H9 (cell line): ENCODE data around the gene CTAGE1. TPM values are rescaled to one million over a fixed set of nuclear protein-coding genes. Genes with fewer than 3 reads are reported as not detected.

Experiments used
- DNase-seq: peaks from one replicate; pipeline ENCODE4 v3.0.0-alpha.2; 2017
- H2AFZ ChIP-seq: one replicate; pipeline ENCODE4 v1.6.1; 2013; ENCODE audit warnings: mild to moderate bottlenecking, low read length, control low read depth, moderate library complexity
- H2AK5ac ChIP-seq: 2 replicates; pipeline ENCODE4 v1.6.1; 2013; ENCODE audit warnings: low read length, control low read depth, mixed read lengths; ENCODE audit not compliant: insufficient read length
- H2BK120ac ChIP-seq: one replicate; pipeline ENCODE4 v1.6.1; 2013; ENCODE audit warnings: low read depth, mild to moderate bottlenecking, low read length, control low read depth, inconsistent platforms; ENCODE audit not compliant: poor library complexity, severe bottlenecking
- H2BK12ac ChIP-seq: 2 replicates; pipeline ENCODE4 v1.6.1; 2013; ENCODE audit warnings: low read length, control low read depth, mixed read lengths, low read depth; ENCODE audit not compliant: insufficient read length
- H2BK15ac ChIP-seq: 2 replicates; pipeline ENCODE4 v1.6.1; 2013; ENCODE audit warnings: low read depth, low read length, control low read depth
- H2BK20ac ChIP-seq: one replicate; pipeline ENCODE4 v1.6.1; 2013; ENCODE audit warnings: low read depth, mild to moderate bottlenecking, low read length, control low read depth, inconsistent platforms; ENCODE audit not compliant: poor library complexity, severe bottlenecking
- H2BK5ac ChIP-seq: 2 replicates; pipeline ENCODE4 v1.6.1; 2013; ENCODE audit warnings: low read length, control low read depth, mixed read lengths; ENCODE audit not compliant: insufficient read length
- H3K14ac ChIP-seq: 2 replicates; pipeline ENCODE4 v1.6.1; 2013; ENCODE audit warnings: low read length, control low read depth; ENCODE audit not compliant: insufficient read depth
- H3K18ac ChIP-seq: 2 replicates; pipeline ENCODE4 v1.6.1; 2013; ENCODE audit warnings: low read depth, mild to moderate bottlenecking, mixed read lengths, low read length, control low read depth; ENCODE audit not compliant: insufficient read length
- H3K23ac ChIP-seq: 2 replicates; pipeline ENCODE4 v1.6.1; 2013; ENCODE audit warnings: low read length, control low read depth, mixed read lengths, low read depth; ENCODE audit not compliant: insufficient read length
- H3K23me2 ChIP-seq: 2 replicates; pipeline ENCODE4 v1.6.1; 2013; ENCODE audit warnings: low read depth, mild to moderate bottlenecking, mixed read lengths, low read length, control low read depth; ENCODE audit not compliant: insufficient read length, poor library complexity, severe bottlenecking
- H3K27ac ChIP-seq: 2 replicates; pipeline ENCODE4 v1.5.1; 2013; ENCODE audit warnings: low read length, control low read depth, mixed read lengths, low read depth; ENCODE audit not compliant: insufficient read length
- H3K27me3 ChIP-seq: 2 replicates; pipeline ENCODE4 v1.6.1; 2013; ENCODE audit warnings: low read length, control low read depth, inconsistent platforms; ENCODE audit not compliant: insufficient read depth
- H3K4ac ChIP-seq: 2 replicates; pipeline ENCODE4 v1.6.1; 2013; ENCODE audit warnings: low read depth, mild to moderate bottlenecking, control low read depth, inconsistent platforms, low read length, moderate library complexity
- H3K4me1 ChIP-seq: 2 replicates; pipeline ENCODE4 v1.6.1; 2013; ENCODE audit warnings: low read length, control low read depth, inconsistent platforms; ENCODE audit not compliant: insufficient read depth
- H3K4me2 ChIP-seq: 2 replicates; pipeline ENCODE4 v1.6.1; 2013; ENCODE audit warnings: low read length, control low read depth, mixed read lengths; ENCODE audit not compliant: insufficient read length, insufficient read depth
- H3K56ac ChIP-seq: 2 replicates; pipeline ENCODE4 v1.6.1; 2013; ENCODE audit warnings: low read depth, mild to moderate bottlenecking, mixed read lengths, low read length, control low read depth; ENCODE audit not compliant: insufficient read length
- H3K79me1 ChIP-seq: 2 replicates; pipeline ENCODE4 v1.6.1; 2013; ENCODE audit warnings: low read depth, mild to moderate bottlenecking, moderate library complexity, low read length, control low read depth, inconsistent platforms; ENCODE audit not compliant: insufficient read depth, poor library complexity, severe bottlenecking
- H3K79me2 ChIP-seq: 2 replicates; pipeline ENCODE4 v1.6.1; 2013; ENCODE audit warnings: low read length, control low read depth, inconsistent platforms; ENCODE audit not compliant: insufficient read depth
- H3K9ac ChIP-seq: 2 replicates; pipeline ENCODE4 v1.6.1; 2013; ENCODE audit warnings: low read length, control low read depth, mixed read lengths; ENCODE audit not compliant: insufficient read length; ENCODE audit errors: extremely low read depth
- H3K9me3 ChIP-seq: one replicate; pipeline ENCODE4 v1.6.1; 2013; ENCODE audit warnings: low read depth, low read length, inconsistent platforms; ENCODE audit not compliant: control insufficient read depth
- H3T11ph ChIP-seq: one replicate; pipeline ENCODE4 v1.6.1; 2013; ENCODE audit warnings: mild to moderate bottlenecking, low read length, control low read depth, inconsistent platforms
- H4K20me1 ChIP-seq: one replicate; pipeline ENCODE4 v1.6.1; 2013; ENCODE audit not compliant: control insufficient read depth, insufficient read length, insufficient read depth
- H4K5ac ChIP-seq: 2 replicates; pipeline ENCODE4 v1.6.1; 2013; ENCODE audit warnings: low read depth, mild to moderate bottlenecking, mixed read lengths, low read length, control low read depth; ENCODE audit not compliant: insufficient read length
- H4K8ac ChIP-seq: replicated peaks from 2 replicates; pipeline ENCODE4 v1.6.1; 2013; ENCODE audit warnings: low read length, control low read depth, mixed read lengths, low read depth; ENCODE audit not compliant: insufficient read length
- H4K91ac ChIP-seq: 2 replicates; pipeline ENCODE4 v1.6.1; 2013; ENCODE audit warnings: low read depth, mild to moderate bottlenecking, moderate library complexity, mixed read lengths, low read length, control low read depth; ENCODE audit not compliant: insufficient read length
- H3K27ac Mint-ChIP-seq, 3 experiments: 2 replicates in 2 of 3; 3 replicates in 1 of 3; pipeline ENCODE4 v1.8.0; 2020 to 2021; ENCODE audit warnings: mixed read lengths in 3 of 3, mild to moderate bottlenecking in 1 of 3, moderate library complexity in 1 of 3
- H3K27me3 Mint-ChIP-seq: 2 replicates; pipeline ENCODE4 v1.8.0; 2021; ENCODE audit warnings: low read depth, mild to moderate bottlenecking, moderate library complexity, mixed read lengths
- H3K36me3 Mint-ChIP-seq, 3 experiments: 2 replicates in 2 of 3; 3 replicates in 1 of 3; pipeline ENCODE4 v1.8.0; 2020 to 2021; ENCODE audit warnings: low read depth in 3 of 3, mixed read lengths in 3 of 3; ENCODE audit not compliant: insufficient read depth in 1 of 3
- H3K4me1 Mint-ChIP-seq, 2 experiments: 2 replicates each; pipeline ENCODE4 v1.8.0; 2020; ENCODE audit warnings: mixed read lengths in 2 of 2
- H3K4me3 Mint-ChIP-seq, 2 experiments: 2 replicates in 1 of 2; 3 replicates in 1 of 2; pipeline ENCODE4 v1.8.0; 2020 to 2021; ENCODE audit warnings: mild to moderate bottlenecking in 2 of 2, mixed read lengths in 2 of 2, moderate library complexity in 1 of 2
- H3K9me3 Mint-ChIP-seq, 2 experiments: 2 replicates in 1 of 2; 3 replicates in 1 of 2; pipeline ENCODE4 v1.8.0; 2020; ENCODE audit warnings: mild to moderate bottlenecking in 2 of 2, mixed read lengths in 2 of 2, moderate library complexity in 1 of 2
- WGBS: extraction: QIAGEN DNeasy Blood & Tissue Kit; methylation state at CpG from one replicate; pipeline ENCODE4 v1.1.7; 2013; ENCODE audit warnings: missing lambda C conversion rate, low lambda C conversion rate, mixed read lengths; ENCODE audit not compliant: insufficient read length; ENCODE audit errors: extremely low coverage; 5-methylcytosine and 5-hydroxymethylcytosine counted together
- total RNA-seq: library from RNA; stranded (reverse); gene quantifications from 2 replicates; pipeline ENCODE4 v1.2.1, GENCODE V29; 2021
- TF ChIP-seq, protein P1 (sequence below): fragments of 200-600 bp; sonication (generic); conservative IDR thresholded peaks from 3 replicates; pipeline ENCODE4 v1.8.0; 2021; ENCODE audit warnings: antibody characterized with exemption, mild to moderate bottlenecking

CTAGE1 gene
- total RNA-seq, 1 experiment from 2014 or later, result not detected

DNA sequence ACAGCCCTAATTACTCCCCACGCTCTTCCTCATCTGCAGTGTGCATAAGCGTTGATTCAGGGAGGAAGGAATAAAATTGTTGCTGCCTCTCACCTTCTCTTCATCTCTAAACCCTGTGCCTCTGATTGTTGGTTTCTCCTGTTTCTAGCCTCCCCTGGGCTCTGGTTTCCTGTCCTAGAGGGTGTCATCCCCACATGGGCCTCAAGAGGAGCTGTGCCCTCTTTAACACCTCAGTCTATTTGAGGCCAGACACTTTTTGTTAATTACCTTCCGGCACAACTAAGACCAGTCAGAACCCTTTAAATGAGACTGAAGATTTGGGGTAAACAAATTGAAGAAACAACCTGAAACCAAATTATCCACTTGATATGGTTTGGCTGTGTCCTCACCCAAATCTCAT is 9.7 kb downstream of the CTAGE1 start:
- Histone ChIP-seq H3K18ac (no peak overlapping the region), H3K14ac (no peak overlapping the region), H3K4ac (no peak overlapping the region), H3K4me2 (no peak overlapping the region), H2AK5ac (no peak overlapping the region), H3T11ph (no peak overlapping the region), H3K9ac (no peak overlapping the region), H2BK5ac (no peak overlapping the region), H3K23me2 (no peaks in the 10 kb centered on the region), H3K79me2 (no peaks in the 10 kb centered on the region), H3K27me3 (no peaks in the 10 kb centered on the region), H2BK20ac (no peak overlapping the region), H2BK12ac (no peak overlapping the region), H4K91ac (no peak overlapping the region), H4K20me1 (no peaks in the 10 kb centered on the region), H3K23ac (no peak overlapping the region), H3K9me3 (no peaks in the 10 kb centered on the region), H3K79me1 (no peaks in the 10 kb centered on the region), H4K5ac (no peak overlapping the region), H2AFZ (no peak overlapping the region), H2BK120ac (no peak overlapping the region), H2BK15ac (no peak overlapping the region), H3K4me1 (no peaks in the 10 kb centered on the region), H3K56ac (no peak overlapping the region), H4K8ac (no peak overlapping the region), H3K27ac (no peak overlapping the region)
- WGBS, result no CpG with 5 or more reads among the region's 3 CpGs
- Mint-ChIP-seq H3K36me3 (peaks cover 0 to 11% (median 2%) of the 10 kb centered on the region in 3 experiments; a peak in 2 of 7 replicates), H3K9me3 (peaks cover 16% of the 10 kb centered on the region in 2 experiments), H3K27ac (no peak overlapping the region), H3K4me1 (peaks cover 2 to 5% of the 10 kb centered on the region in 2 experiments), H3K4me3 (no peak overlapping the region), H3K27me3 (peaks cover 14% of the 10 kb centered on the region)
- DNase-seq, result no peak
- TF ChIP-seq, protein P1, sequence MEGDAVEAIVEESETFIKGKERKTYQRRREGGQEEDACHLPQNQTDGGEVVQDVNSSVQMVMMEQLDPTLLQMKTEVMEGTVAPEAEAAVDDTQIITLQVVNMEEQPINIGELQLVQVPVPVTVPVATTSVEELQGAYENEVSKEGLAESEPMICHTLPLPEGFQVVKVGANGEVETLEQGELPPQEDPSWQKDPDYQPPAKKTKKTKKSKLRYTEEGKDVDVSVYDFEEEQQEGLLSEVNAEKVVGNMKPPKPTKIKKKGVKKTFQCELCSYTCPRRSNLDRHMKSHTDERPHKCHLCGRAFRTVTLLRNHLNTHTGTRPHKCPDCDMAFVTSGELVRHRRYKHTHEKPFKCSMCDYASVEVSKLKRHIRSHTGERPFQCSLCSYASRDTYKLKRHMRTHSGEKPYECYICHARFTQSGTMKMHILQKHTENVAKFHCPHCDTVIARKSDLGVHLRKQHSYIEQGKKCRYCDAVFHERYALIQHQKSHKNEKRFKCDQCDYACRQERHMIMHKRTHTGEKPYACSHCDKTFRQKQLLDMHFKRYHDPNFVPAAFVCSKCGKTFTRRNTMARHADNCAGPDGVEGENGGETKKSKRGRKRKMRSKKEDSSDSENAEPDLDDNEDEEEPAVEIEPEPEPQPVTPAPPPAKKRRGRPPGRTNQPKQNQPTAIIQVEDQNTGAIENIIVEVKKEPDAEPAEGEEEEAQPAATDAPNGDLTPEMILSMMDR, result peak; percentile 51
